Adrenal gland (tissue), 5 donors: Measurements from ENCODE around the gene MCM7.

ENCODE experiments used
- POLR2A ChIP-seq, 2 donors: fragments of 450-650 bp; IDR thresholded peaks; one replicate each; pipeline ENCODE4 v1.6.1; 2017; ENCODE audit warnings: antibody characterized with exemption in 2 of 2, mild to moderate bottlenecking in 2 of 2, moderate library complexity in 1 of 2
- TF ChIP-seq, protein P1 (sequence below), 6 experiments: fragments of 450-650 bp in 4 of 6; fragments of 200-600 bp in 2 of 6; sonication (generic) in 1 of 6; IDR thresholded peaks; 1 replicate in 5 of 6; 2 replicates in 1 of 6; pipeline versions ENCODE4 v1.5.1 to v1.8.0; 2016 to 2021; ENCODE audit warnings: antibody characterized with exemption in 6 of 6, mild to moderate bottlenecking in 2 of 6, moderate library complexity in 1 of 6
- donor health status: DM: no; HTN: no; CAD: no.

DNA sequence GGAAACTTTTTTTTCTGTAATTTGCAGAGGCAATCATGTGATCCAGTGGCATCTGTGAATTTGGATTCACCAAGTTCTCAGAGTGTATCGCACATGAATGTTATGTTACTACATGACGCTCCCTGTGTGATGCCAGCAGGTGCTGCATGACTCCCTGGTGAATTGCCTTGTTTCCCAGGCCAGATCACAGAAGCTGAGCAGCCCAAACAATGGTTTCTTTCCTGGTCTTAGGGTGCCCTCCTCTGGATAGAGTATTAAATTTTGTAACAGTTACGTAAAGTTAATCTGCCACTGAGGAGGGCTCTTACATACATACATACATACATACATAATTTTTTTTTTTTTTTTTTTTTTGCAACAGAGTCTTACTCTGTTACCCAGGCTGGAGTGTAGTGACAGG, 48.0 kb downstream of the MCM7 start:
- TF ChIP-seq, protein P1, sequence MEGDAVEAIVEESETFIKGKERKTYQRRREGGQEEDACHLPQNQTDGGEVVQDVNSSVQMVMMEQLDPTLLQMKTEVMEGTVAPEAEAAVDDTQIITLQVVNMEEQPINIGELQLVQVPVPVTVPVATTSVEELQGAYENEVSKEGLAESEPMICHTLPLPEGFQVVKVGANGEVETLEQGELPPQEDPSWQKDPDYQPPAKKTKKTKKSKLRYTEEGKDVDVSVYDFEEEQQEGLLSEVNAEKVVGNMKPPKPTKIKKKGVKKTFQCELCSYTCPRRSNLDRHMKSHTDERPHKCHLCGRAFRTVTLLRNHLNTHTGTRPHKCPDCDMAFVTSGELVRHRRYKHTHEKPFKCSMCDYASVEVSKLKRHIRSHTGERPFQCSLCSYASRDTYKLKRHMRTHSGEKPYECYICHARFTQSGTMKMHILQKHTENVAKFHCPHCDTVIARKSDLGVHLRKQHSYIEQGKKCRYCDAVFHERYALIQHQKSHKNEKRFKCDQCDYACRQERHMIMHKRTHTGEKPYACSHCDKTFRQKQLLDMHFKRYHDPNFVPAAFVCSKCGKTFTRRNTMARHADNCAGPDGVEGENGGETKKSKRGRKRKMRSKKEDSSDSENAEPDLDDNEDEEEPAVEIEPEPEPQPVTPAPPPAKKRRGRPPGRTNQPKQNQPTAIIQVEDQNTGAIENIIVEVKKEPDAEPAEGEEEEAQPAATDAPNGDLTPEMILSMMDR (IDR thresholded peaks at IDR 0.05): peak; percentile 9 to 70 (median 66)
- TF ChIP-seq POLR2A (IDR thresholded peaks at IDR 0.05): no peak
